ENCODE results near the gene P2RX4.
"Not testable (repeated sequence)": the region's sequence is repeated elsewhere in the genome, so short reads cannot be mapped to it uniquely, and the experiment has no call there.

Gene P2RX4

GRCh38 chr12:121282072-121282742 lies 72.3 kb downstream of the P2RX4 start:
- Histone ChIP-seq H3K9ac (ENCODE audit: low read depth, low read length) (no peak overlapping the region), H3K4me3 (ENCODE audit: low read length) (no peak overlapping the region), H3K4me1 (ENCODE audit: insufficient read depth, low read length) (peaks cover 5% of the 10 kb centered on the region; the same call in 1 of the 2 replicates), H3K9me3 (ENCODE audit: insufficient read depth, low read depth, low read length) (no peaks in the 10 kb centered on the region), H3K36me3 (ENCODE audit: insufficient read depth, low read length) (no peaks in the 10 kb centered on the region), H3K27me3 (ENCODE audit: insufficient read depth, low read length) (no peaks in the 10 kb centered on the region), H3K27ac (ENCODE audit: low read depth, low read length) (no peak overlapping the region)
- WGBS: 87% methylated on average over 10 of the region's 10 CpGs

- H3K27ac ChIP-seq (ENCODE audit: low read depth, low read length); H3K4me3 ChIP-seq (ENCODE audit: low read length); H3K4me1 ChIP-seq (ENCODE audit: insufficient read depth, low read length); H3K27me3 ChIP-seq (ENCODE audit: insufficient read depth, low read length); H3K36me3 ChIP-seq (ENCODE audit: insufficient read depth, low read length); H3K9ac ChIP-seq (ENCODE audit: low read depth, low read length); H3K9me3 ChIP-seq (ENCODE audit: insufficient read depth, low read depth, low read length): not testable (repeated sequence)
- 93% methylated on average over 11 of the region's 11 CpGs for WGBS
Measured at GRCh38 chr12:121282910-121283309, 73.0 kb downstream of the P2RX4 start.

DNA sequence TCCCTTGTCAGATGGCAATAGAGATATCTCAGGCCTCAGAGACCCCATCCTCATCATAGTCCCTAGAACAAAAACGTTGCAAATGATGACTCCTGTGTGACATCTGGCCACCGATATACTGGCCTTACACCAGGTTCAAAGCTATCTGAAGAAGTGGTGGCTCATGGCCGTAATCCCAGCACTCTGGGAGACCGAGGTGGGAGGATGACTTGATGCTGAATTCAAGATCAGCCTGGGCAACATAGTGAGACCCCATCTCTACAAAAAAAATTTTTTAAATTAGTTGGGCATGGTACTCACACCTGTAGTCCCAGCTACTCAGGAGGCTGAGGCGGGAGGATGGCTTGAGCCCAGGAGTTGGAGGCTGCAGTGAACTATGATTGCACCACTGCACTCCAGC lies 73.5 kb downstream of the P2RX4 start:
- Histone ChIP-seq H3K27ac (ENCODE audit: low read depth, low read length) (no peak overlapping the region), H3K27me3 (ENCODE audit: insufficient read depth, low read length) (no peaks in the 10 kb centered on the region), H3K36me3 (ENCODE audit: insufficient read depth, low read length) (no peaks in the 10 kb centered on the region), H3K4me1 (ENCODE audit: insufficient read depth, low read length) (peaks cover 9% of the 10 kb centered on the region), H3K9me3 (ENCODE audit: insufficient read depth, low read depth, low read length) (no peaks in the 10 kb centered on the region), H3K9ac (ENCODE audit: low read depth, low read length) (no peak overlapping the region), H3K4me3 (ENCODE audit: low read length) (no peak overlapping the region)
- 96% methylated on average over 5 of the region's 5 CpGs for WGBS
